Motor neuron (in vitro differentiated cells): Measurements from ENCODE around the gene PACC1. TPM values are rescaled to one million over a fixed set of nuclear protein-coding genes. Genes with fewer than 3 reads are reported as not detected.
"Not testable (repeated sequence)": the region's sequence is repeated elsewhere in the genome, so short reads cannot be mapped to it uniquely, and the experiment has no call there.

ENCODE experiments used
- ATAC-seq, 8 experiments: fragments of 200-7000 bp; cut with Tn5 transposase; replicated peaks in 6 of 8; 2 replicates each; pipeline ENCODE4 v1.8.0; 2021; ENCODE audit warnings: mild to moderate bottlenecking in 8 of 8, moderate library complexity in 8 of 8
- H3K27ac ChIP-seq, 2 donors: fragments of 250-450 bp; sonication (Bioruptor Pico); 2 replicates each; pipeline ENCODE4 v1.9.0; 2021; ENCODE audit warnings: antibody characterized with exemption in 2 of 2, mild to moderate bottlenecking in 2 of 2, moderate library complexity in 1 of 2
- H3K4me1 ChIP-seq, 2 donors: fragments of 250-450 bp; sonication (Bioruptor Pico); replicated peaks in 1 of 2; 2 replicates each; pipeline ENCODE4 v1.6.1; 2021; ENCODE audit warnings: antibody characterized with exemption in 2 of 2, mild to moderate bottlenecking in 2 of 2, moderate library complexity in 1 of 2
- H3K4me3 ChIP-seq, 5 donors: fragments of 250-450 bp; sonication (Bioruptor Pico); 2 replicates each; pipeline ENCODE4 v1.9.0; 2021; ENCODE audit warnings: antibody characterized with exemption in 5 of 5, mild to moderate bottlenecking in 5 of 5, moderate library complexity in 4 of 5
- WGBS, 10 experiments: fragments of 450-650 bp; shearing (Covaris generic); methylation state at CpG; one replicate each; pipeline ENCODE4 v1.0.0; 2022; 5-methylcytosine and 5-hydroxymethylcytosine counted together
- in situ Hi-C, 9 experiments: fragments of 400-800 bp; cut with MboI; loops; one replicate each; pipeline ENCODE4 v1.15.0; 2021; ENCODE audit warnings: low sequenced_read_pairs in 9 of 9, low pct_unique_long_range_greater_than_20kb in 2 of 9; ENCODE audit not compliant: unreplicated experiment in 9 of 9
- total RNA-seq, 8 experiments: library from RNA; unstranded; fragments of 300-600 nt; gene quantifications; 2 replicates each; pipeline versions ENCODE4 v1.2.3 to v1.2.4, GENCODE V29; 2022

The PACC1 gene
- total RNA-seq, 8 experiments from 2014 or later = 4.7 to 23.8 (median 18.5) TPM

- 91 to 100% (median 100%) methylated on average over 1 to 3 of the region's 3 CpGs; no CpG with 5 or more reads in 7 of the 10 experiments for WGBS, 10 experiments
- peaks cover 14 to 23% of the 10 kb centered on the region in 2 donors for H3K4me1 ChIP-seq
- no peak for ATAC-seq
- in situ Hi-C loops = no loop called here
- no peak overlapping the region for H3K4me3 ChIP-seq
- H3K27ac ChIP-seq = no peak overlapping the region
Measured at GRCh38 chr1:212412374-212412773, 2.3 kb downstream of the PACC1 start.

GRCh38 chr1:212410231-212410820 lies 4.4 kb downstream of the PACC1 start:
- Histone ChIP-seq H3K4me1 (peaks cover 11 to 12% of the 10 kb centered on the region in 2 donors), H3K4me3 (no peak overlapping the region), H3K27ac (no peak overlapping the region)
- in situ Hi-C loops = no loop called here
- no peak for ATAC-seq
- WGBS, 10 experiments = 86 to 100% (median 91%) methylated on average over 1 to 8 of the region's 8 CpGs; no CpG with 5 or more reads in 3 of the 10 experiments

GRCh38 chr1:212402666-212403321 lies 11.9 kb downstream of the PACC1 start:
- no peaks in the 10 kb centered on the region for H3K4me1 ChIP-seq
- H3K27ac ChIP-seq = peak overlapping the region in 1 of 2 donors; percentile 19
- in situ Hi-C loops = no loop called here
- 23 to 100% (median 70%) methylated on average over 1 to 7 of the region's 7 CpGs; no CpG with 5 or more reads in 1 of the 10 experiments for WGBS, 10 experiments
- ATAC-seq = peak in 6 of 8 experiments; percentile 31 to 90 (median 65)
- no peak overlapping the region for H3K4me3 ChIP-seq

- no peak overlapping the region for H3K27ac ChIP-seq
- no peaks in the 10 kb centered on the region for H3K4me1 ChIP-seq
- 11 to 100% (median 97%) methylated on average over 4 to 6 of the region's 7 CpGs; no CpG with 5 or more reads in 1 of the 10 experiments for WGBS, 10 experiments
- peak in 2 of 8 experiments; percentile 66 to 71 for ATAC-seq
- no peak overlapping the region for H3K4me3 ChIP-seq
- in situ Hi-C loops = no loop called here
Measured at GRCh38 chr1:212401838-212402582, 12.7 kb downstream of the PACC1 start.

- ATAC-seq = no peak
- Histone ChIP-seq H3K4me1 (no peaks in the 10 kb centered on the region), H3K27ac (no peak overlapping the region), H3K4me3 (no peak overlapping the region)
- in situ Hi-C loops = no loop called here
- WGBS, 10 experiments = 86 to 100% (median 95%) methylated on average over 1 to 4 of the region's 4 CpGs; no CpG with 5 or more reads in 4 of the 10 experiments
Measured at GRCh38 chr1:212401042-212401441, 13.6 kb downstream of the PACC1 start.

GRCh38 chr1:212397171-212397570 lies 17.5 kb downstream of the PACC1 start:
- Histone ChIP-seq H3K4me3 (no peak overlapping the region), H3K27ac (no peak overlapping the region), H3K4me1 (no peaks in the 10 kb centered on the region)
- 43 to 100% (median 85%) methylated on average over 1 of the region's 1 CpG for WGBS, 10 experiments
- in situ Hi-C loops = no loop called here
- no peak for ATAC-seq

GRCh38 chr1:212396638-212397037 lies 18.0 kb downstream of the PACC1 start:
- no peak overlapping the region for H3K27ac ChIP-seq
- no peak for ATAC-seq
- 79 to 100% (median 95%) methylated on average over 2 to 3 of the region's 3 CpGs; no CpG with 5 or more reads in 1 of the 10 experiments for WGBS, 10 experiments
- H3K4me3 ChIP-seq = no peak overlapping the region
- in situ Hi-C loops = no loop called here
- no peaks in the 10 kb centered on the region for H3K4me1 ChIP-seq

GRCh38 chr1:212395678-212396437 lies 18.8 kb downstream of the PACC1 start:
- H3K4me1 ChIP-seq, ATAC-seq, H3K27ac ChIP-seq, H3K4me3 ChIP-seq, in situ Hi-C loops: not testable (repeated sequence)
- WGBS, 10 experiments = 80 to 100% (median 100%) methylated on average over 1 to 6 of the region's 6 CpGs; no CpG with 5 or more reads in 3 of the 10 experiments

GRCh38 chr1:212388985-212389716 lies 25.5 kb downstream of the PACC1 start:
- Histone ChIP-seq H3K4me1 (no peaks in the 10 kb centered on the region), H3K4me3 (no peak overlapping the region), H3K27ac (no peak overlapping the region)
- no peak for ATAC-seq
- in situ Hi-C loops = no loop called here
- 50 to 100% (median 83%) methylated on average over 1 of the region's 1 CpG; no CpG with 5 or more reads in 2 of the 10 experiments for WGBS, 10 experiments

GRCh38 chr1:212386029-212386428 lies 28.7 kb downstream of the PACC1 start:
- H3K4me1 ChIP-seq = no peaks in the 10 kb centered on the region
- no peak for ATAC-seq
- WGBS, 10 experiments = 78% methylated on average over 1 of the region's 1 CpG; no CpG with 5 or more reads in 9 of the 10 experiments
- in situ Hi-C loops = no loop called here
- H3K27ac ChIP-seq = no peak overlapping the region
- no peak overlapping the region for H3K4me3 ChIP-seq

GRCh38 chr1:212381397-212382035 lies 33.2 kb downstream of the PACC1 start:
- 64 to 100% (median 81%) methylated on average over 1 to 4 of the region's 4 CpGs; no CpG with 5 or more reads in 3 of the 10 experiments for WGBS, 10 experiments
- peak in 4 of 8 experiments; percentile 22 to 74 (median 60) for ATAC-seq
- in situ Hi-C loops = no loop called here
- H3K27ac ChIP-seq = no peak overlapping the region
- no peaks in the 10 kb centered on the region for H3K4me1 ChIP-seq
- no peak overlapping the region for H3K4me3 ChIP-seq

GRCh38 chr1:212379366-212379765 lies 35.3 kb downstream of the PACC1 start:
- WGBS, 10 experiments = 94 to 100% (median 100%) methylated on average over 1 to 2 of the region's 2 CpGs; no CpG with 5 or more reads in 5 of the 10 experiments
- ATAC-seq = no peak
- Histone ChIP-seq H3K27ac (no peak overlapping the region), H3K4me3 (no peak overlapping the region), H3K4me1 (no peaks in the 10 kb centered on the region)
- in situ Hi-C loops = loop anchor here in 2 of 9 experiments (10.0 kb wide), 1 partner anchor 315 kb away; no protein-coding TSS in a partner anchor
